GM18520 (cell line): ENCODE measurements around the gene ARHGAP8.

Source experiments
- ATAC-seq: cut with Tn5 transposase; IDR thresholded peaks from one replicate; pipeline ENCODE4 v1.9.1; 2021; ENCODE audit not compliant: unreplicated experiment

Gene ARHGAP8

DNA sequence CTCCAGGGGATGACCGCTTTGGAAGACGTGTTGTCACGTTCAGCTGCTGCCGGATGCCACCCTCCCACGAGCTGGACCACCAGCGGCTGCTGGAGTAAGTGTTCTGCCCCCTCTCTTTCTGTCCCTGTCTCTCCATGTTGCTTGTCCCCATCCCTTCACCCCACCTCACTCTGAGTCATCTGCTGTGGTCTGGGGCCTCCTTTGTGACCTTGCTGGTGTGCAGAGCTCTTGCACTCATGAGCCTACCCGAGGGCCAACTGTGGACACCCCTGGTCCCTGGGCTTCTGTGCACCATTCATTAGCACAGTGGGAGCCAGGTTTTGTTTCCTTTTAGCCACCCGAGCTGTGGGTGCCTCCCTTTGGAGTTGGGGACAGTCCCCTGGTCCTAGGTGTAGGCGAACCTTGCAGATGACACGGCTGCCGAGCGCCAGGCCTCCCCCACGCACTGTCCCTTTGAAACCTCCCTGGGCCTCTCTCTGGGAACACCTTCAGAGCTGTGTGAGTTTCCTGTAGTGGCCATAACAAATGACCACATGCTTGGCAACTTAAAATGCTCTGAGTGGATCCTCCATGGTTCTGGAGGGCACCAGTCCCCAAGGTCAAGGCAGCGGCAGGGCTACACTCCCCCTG, 49.8 kb downstream of the ARHGAP8 start:
- ATAC-seq, result no peak

GRCh38 chr22:44802956-44803355, 50.6 kb downstream of the ARHGAP8 start:
- no peak for ATAC-seq

- ATAC-seq, result no peak
Observed at GRCh38 chr22:44804327-44804726, 52.0 kb downstream of the ARHGAP8 start.

DNA sequence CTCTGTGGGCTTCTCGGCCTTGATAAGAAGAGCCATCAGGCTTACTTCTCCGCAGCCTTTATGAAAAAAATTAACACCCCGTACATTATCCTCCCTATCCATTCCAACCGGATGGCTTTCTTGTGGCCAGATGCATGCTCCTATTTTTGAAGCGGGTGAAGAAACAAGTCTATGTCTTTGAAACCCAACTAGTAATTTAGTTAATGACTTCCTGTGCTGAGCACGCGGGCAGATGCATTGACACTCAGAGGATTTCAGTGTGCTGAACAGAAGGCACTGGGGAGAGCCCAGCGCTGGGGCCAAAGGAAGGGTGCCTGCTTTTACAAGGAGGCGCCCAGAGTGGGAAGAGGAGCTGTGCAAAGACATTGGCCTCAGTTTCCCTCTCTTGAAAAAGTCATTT, 53.3 kb downstream of the ARHGAP8 start:
- no peak for ATAC-seq

DNA sequence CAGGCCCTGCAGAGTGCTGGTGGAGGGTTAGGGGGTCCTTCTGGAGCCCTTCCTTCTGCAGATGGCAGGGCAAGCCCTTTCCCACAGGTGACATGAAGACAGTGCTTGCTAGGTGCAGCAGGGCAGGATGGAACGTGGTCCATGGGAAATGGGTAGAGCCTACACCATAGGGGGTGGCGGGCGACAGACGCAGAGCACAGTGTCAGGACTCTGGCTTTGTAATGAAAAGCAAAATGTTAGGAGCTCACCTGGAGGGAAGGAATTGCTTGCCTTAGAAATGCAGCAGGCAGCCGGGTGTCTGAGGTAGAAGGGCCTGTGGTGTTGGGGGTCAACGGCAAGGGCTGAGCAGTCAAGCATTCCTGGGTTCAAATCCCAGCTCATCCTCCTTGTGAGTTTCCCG, 54.9 kb downstream of the ARHGAP8 start:
- ATAC-seq, result no peak

- no peak for ATAC-seq
Observed at GRCh38 chr22:44807915-44808690, 55.7 kb downstream of the ARHGAP8 start.

GRCh38 chr22:44809456-44809855, 57.1 kb downstream of the ARHGAP8 start:
- ATAC-seq, result no peak

- no peak for ATAC-seq
Observed at GRCh38 chr22:44811141-44811540, 58.8 kb downstream of the ARHGAP8 start.

GRCh38 chr22:44813416-44813815, 61.0 kb downstream of the ARHGAP8 start:
- no peak for ATAC-seq

- ATAC-seq, result no peak
Observed at GRCh38 chr22:44814266-44815098, 62.1 kb downstream of the ARHGAP8 start.

DNA sequence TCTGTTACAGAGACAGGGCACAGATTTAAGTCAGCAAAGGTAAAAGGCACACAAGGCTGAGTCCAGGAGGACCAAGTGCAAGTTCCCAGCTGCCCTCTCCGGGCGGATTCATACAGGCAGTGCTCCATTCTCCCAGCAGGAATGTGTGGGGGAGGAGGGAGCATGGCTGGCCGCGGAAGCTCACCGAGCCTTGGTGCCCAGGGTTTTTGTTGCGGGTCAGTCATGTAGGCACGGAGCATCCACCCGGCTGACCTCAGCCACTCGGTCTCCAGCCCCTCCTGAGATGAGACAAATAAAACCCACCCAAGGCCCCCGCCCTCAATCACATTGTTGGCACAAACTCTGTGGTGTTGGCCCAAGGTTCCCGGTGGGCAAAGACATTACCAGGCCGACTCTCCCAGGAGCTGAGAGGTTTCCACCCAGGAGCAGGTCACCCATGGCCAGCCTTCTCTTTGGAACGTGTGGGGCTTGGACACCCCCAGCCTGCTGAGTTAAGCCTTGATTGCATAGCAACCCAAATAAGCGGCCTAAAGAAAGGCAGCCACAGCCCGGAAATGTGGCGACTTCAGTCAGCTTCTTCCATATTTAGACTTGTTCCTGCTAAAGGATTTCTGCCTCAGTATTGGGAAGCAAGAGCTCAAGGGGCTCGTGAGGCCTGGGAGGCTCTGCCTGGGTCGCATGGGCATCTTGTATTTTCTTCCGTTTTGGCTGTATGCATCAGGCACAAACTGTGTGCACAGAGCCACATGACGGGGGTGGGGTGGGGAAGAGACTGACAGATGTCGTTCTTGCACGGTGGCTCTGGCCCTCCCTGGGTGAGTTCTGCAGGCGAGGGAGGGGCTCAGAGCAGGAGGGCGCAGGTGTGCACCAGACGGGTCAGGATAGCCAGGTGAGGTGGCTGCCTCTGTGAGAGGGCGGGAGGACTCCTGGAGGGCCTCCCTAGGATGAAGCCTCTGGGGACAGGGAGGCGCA, 63.0 kb downstream of the ARHGAP8 start:
- ATAC-seq, result no peak

DNA sequence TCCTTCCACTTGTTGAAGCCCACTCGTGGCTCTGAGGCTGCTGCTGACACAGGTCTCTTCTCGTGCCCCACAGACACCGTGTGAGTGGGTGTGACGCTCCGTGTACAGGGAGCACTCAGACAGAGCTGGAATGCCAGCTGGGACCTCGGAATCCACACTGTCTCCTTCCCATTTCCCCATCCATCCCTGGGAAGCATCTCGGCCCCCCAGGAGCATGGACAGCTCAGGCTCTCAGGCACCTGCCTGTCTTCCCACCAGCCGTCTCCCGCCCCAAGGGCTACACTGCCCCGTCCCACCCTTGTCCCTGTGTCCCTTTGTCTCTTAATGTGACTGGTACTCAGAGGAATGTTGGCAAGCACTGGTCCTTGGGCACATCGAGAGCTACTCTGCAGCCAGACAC, 63.8 kb downstream of the ARHGAP8 start:
- ATAC-seq, result no peak

DNA sequence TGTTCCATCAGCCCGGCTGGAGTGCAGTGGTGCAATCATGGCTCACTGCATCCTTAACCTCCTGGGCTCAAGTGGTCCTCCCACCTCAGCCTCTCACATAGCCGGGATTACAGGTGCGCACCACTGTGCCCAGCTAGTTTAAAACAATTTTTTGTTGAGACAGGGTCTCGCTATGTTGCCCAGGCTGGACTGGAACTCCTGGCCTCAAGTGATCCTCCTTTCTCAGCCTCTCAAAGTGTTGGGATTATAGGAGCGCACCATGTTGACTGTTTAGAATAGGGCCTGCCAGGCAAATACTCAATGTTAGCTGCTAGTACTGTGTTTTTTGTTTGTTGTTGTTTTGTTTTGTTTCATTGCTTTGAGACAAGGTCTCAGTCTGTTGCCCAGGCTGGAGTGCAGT, 66.4 kb downstream of the ARHGAP8 start:
- ATAC-seq, result no peak

- ATAC-seq, result no peak
Observed at GRCh38 chr22:44819966-44820631, 67.7 kb downstream of the ARHGAP8 start.

- no peak for ATAC-seq
Observed at GRCh38 chr22:44821741-44822475, 69.5 kb downstream of the ARHGAP8 start.

- ATAC-seq, result no peak
Observed at GRCh38 chr22:44822534-44822933, 70.2 kb downstream of the ARHGAP8 start.

- ATAC-seq, result no peak
Observed at GRCh38 chr22:44823396-44823795, 71.0 kb downstream of the ARHGAP8 start.

- ATAC-seq, result no peak
Observed at GRCh38 chr22:44823806-44824205, 71.4 kb downstream of the ARHGAP8 start.

GRCh38 chr22:44824271-44824670, 71.9 kb downstream of the ARHGAP8 start:
- ATAC-seq, result no peak
